SH-SY5Y (cell line): Measurements from ENCODE around the gene DEDD2.

Experiments
- GATA2 ChIP-seq: IDR thresholded peaks from 2 replicates; pipeline ENCODE4 v1.6.1; 2011; ENCODE audit warnings: mild to moderate bottlenecking, low read depth, low read length
- GATA3 ChIP-seq: IDR thresholded peaks from 2 replicates; pipeline ENCODE4 v1.6.1; 2011; ENCODE audit warnings: low read depth, mild to moderate bottlenecking, low read length, moderate library complexity

GRCh38 chr19:42255766-42256745 is 38.6 kb upstream of the DEDD2 start:
- TF ChIP-seq GATA2 (peak; percentile 65; the same call in 1 of the 2 replicates), GATA3 (no peak)
